AG09309 (cell line): Measurements from ENCODE around the gene SNRPA1.
"Not testable (repeated sequence)": the region's sequence is repeated elsewhere in the genome, so short reads cannot be mapped to it uniquely, and the experiment has no call there.

ENCODE experiments used
- DNase-seq: peaks from one replicate; pipeline ENCODE4 v3.0.0-alpha.2; 2010; ENCODE audit warnings: low read depth
- H3K4me3 ChIP-seq: 2 replicates; pipeline ENCODE4 v1.5.1; 2011; ENCODE audit warnings: mild to moderate bottlenecking, low read depth, low read length, moderate library complexity; ENCODE audit not compliant: control insufficient read depth
- TF ChIP-seq, protein P1 (sequence below): IDR thresholded peaks from 2 replicates; pipeline ENCODE4 v1.5.1; 2011; ENCODE audit warnings: mild to moderate bottlenecking, low read depth, low read length, inconsistent platforms; ENCODE audit not compliant: insufficient read depth, control insufficient read depth; ENCODE audit errors: missing control alignments

The SNRPA1 gene

DNA sequence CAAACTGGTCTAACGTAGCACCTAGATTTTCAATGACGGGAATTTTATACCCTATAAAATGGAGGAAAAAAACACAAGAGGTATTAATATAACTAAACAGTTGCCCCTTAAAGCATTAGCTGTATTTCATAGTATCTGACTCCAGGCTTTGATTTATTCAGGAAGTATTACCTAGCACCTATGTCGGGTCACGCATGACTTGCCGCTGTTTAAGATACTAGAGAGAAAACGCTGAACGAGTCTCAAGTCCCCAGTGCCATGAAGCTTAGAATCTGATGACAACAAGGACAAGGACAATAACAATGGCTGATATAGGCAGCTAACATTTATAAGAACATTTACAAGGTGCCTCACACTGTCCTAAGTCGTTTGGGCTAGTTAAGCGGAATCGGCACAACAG is 1.9 kb downstream of the SNRPA1 start:
- peak overlapping the region; percentile 95 for H3K4me3 ChIP-seq
- TF ChIP-seq, protein P1, sequence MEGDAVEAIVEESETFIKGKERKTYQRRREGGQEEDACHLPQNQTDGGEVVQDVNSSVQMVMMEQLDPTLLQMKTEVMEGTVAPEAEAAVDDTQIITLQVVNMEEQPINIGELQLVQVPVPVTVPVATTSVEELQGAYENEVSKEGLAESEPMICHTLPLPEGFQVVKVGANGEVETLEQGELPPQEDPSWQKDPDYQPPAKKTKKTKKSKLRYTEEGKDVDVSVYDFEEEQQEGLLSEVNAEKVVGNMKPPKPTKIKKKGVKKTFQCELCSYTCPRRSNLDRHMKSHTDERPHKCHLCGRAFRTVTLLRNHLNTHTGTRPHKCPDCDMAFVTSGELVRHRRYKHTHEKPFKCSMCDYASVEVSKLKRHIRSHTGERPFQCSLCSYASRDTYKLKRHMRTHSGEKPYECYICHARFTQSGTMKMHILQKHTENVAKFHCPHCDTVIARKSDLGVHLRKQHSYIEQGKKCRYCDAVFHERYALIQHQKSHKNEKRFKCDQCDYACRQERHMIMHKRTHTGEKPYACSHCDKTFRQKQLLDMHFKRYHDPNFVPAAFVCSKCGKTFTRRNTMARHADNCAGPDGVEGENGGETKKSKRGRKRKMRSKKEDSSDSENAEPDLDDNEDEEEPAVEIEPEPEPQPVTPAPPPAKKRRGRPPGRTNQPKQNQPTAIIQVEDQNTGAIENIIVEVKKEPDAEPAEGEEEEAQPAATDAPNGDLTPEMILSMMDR, result no peak
- DNase-seq, result no peak

DNA sequence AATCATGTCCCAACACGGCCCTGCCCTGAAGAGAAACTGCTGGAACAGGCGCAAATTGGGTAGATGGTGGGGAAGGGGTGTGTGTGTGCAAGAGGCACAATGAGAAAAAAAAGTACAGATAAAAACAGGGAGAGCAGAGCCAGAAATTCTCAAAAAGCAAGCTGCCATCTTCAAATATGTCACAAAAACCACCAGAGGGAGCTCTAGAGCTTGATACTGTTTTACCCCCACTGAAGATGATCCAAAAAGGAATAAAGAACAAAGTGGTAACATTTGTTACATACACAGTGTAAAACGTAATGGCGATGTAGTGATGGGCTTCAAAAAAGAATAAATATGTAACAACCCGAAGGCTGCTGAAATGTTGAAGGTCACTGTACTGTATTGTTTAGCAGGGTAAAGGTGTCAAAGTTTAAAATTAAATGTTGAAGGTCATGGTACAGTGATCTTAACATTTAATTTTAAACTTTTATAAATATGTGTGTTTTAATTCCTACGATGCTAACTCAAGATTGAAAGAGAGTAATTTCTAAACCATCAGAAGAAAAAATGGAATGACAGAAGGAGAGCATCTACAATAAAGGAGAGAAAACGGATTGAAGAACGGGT is 6.0 kb downstream of the SNRPA1 start:
- no peak for DNase-seq
- TF ChIP-seq, protein P1, result peak; percentile 57
- no peak overlapping the region for H3K4me3 ChIP-seq

DNA sequence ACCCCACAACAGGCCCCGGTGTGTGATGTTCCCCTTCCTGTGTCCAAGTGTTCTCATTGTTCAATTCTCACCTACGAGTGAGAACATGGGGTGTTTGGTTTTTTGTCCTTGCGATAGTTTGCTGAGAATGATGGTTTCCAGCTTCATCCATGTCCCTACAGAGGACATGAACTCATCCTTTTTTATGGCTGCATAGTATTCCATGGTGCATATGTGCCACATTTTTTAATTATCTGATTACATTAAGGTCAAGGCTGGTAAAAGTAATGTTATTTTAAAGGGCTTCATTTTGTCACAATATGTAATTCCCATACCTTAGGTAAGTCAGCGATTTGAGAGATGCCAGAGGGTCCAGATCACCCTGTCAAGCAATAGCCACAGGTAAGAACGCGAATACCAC is 7.7 kb downstream of the SNRPA1 start:
- not testable (repeated sequence) for H3K4me3 ChIP-seq, DNase-seq

DNA sequence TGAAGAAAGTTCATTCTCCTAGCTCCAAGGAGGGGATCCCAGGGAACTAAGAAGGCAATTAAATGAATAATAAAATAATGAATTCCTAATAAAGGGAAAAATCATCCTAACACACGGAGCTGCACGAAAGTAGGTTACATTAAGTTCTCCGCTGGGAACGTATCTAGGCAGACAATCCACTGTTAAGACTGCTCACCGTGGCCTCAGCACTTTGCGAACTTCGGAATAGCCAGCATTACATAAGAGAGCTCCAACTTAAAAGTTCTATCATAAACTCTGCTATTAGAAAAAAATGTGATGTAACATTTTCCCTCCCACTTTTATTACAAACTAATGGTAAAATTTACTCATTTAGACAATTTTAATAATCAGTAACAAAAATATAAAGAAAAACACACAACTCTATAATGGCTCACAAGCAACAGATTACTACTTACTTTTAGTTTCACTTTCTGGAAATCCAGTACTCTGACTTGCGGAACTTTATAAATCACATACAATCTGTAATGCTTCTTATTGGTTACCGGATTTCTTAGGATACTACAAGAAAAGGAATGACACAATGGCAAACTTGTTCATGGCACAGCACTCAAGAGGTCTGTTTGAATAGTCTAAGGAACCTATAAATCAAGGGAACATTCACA is 8.5 kb downstream of the SNRPA1 start:
- no peak overlapping the region for H3K4me3 ChIP-seq
- TF ChIP-seq, protein P1, result no peak
- DNase-seq, result no peak

DNA sequence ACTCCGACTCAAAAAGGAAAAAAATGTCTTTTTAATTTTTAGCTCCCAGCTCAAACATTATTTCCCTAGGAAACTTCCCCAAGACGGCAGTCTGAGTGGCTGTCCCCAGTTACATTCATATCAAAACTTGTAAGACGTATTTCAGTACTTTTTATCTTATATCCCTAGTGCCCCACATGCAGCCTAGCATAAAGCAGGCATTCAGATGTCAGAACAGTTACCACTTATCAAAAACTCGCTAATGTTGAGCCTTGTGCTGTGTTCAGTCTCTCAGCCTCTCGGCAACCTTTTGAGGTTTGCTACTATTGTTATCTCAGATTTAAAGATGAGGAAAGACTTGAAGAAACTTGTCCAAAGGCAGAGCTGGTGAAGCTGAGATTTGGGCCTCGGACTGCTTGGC is 11.1 kb downstream of the SNRPA1 start:
- DNase-seq, result no peak
- TF ChIP-seq, protein P1, result no peak
- no peak overlapping the region for H3K4me3 ChIP-seq

DNA sequence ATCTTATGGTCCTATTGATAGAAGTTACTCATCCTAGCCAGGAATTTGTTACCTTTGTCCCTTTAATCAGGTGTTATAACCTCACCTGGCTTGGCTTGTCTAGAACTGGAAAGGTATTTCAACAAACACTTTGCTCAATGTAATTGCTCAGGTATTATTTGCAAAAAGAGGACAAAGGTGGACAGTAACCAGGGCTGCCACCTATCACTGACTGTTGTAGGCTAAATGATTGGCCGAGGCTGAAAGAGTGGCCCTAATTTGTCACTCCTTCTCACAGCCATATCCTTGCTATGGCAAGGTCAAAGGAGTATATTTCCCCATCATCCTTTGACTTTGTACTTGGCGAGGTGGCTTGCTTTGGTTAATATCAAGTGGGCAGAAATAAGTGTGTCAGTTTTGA is 15.0 kb downstream of the SNRPA1 start:
- DNase-seq, result no peak

DNA sequence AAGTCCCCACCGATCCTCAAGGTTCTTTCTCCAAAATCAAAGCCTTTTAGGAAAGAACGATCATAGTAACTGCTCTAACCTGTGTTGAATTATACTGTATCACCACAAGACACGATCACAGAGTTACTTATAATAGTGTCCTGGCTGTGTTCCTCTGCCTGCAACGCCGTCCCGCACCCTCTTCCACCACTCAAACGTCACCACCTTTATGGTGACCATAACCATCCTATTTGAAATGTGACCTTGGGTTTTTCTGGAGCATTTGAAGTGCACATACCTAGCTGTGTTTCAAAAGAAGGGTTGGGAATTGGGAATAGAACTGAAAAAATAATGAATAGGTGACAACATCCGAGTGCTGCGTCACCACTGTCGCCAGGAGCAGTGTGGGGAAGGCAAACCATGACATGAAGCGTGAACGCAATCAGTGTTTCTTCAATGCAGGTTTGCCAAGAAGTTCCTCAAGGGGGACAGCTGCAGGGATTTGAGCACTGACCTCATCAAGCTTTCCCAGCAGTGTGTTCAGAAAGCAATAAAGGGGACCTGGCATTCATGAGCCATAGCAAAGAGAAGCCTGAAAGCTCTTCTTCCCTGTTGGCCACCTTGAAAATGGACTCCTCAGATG is 17.0 kb downstream of the SNRPA1 start:
- TF ChIP-seq, protein P1, result no peak

More for the DNA sequence above, 15.0 kb downstream of the SNRPA1 start:
- H3K4me3 ChIP-seq, result no peak overlapping the region
- TF ChIP-seq, protein P1, result no peak

More for the DNA sequence above, 17.0 kb downstream of the SNRPA1 start:
- DNase-seq, result no peak
- H3K4me3 ChIP-seq, result peak overlapping the region; percentile 44
